H9 (cell line): ENCODE data around the gene FLCN. TPM values are rescaled to one million over a fixed set of nuclear protein-coding genes. Genes with fewer than 3 reads are reported as not detected.

Source experiments
- DNase-seq: peaks from one replicate; pipeline ENCODE4 v3.0.0-alpha.2; 2017
- H2AFZ ChIP-seq: one replicate; pipeline ENCODE4 v1.6.1; 2013; ENCODE audit warnings: mild to moderate bottlenecking, low read length, control low read depth, moderate library complexity
- H2AK5ac ChIP-seq: 2 replicates; pipeline ENCODE4 v1.6.1; 2013; ENCODE audit warnings: low read length, control low read depth, mixed read lengths; ENCODE audit not compliant: insufficient read length
- H2BK120ac ChIP-seq: one replicate; pipeline ENCODE4 v1.6.1; 2013; ENCODE audit warnings: low read depth, mild to moderate bottlenecking, low read length, control low read depth, inconsistent platforms; ENCODE audit not compliant: poor library complexity, severe bottlenecking
- H2BK12ac ChIP-seq: 2 replicates; pipeline ENCODE4 v1.6.1; 2013; ENCODE audit warnings: low read length, control low read depth, mixed read lengths, low read depth; ENCODE audit not compliant: insufficient read length
- H2BK15ac ChIP-seq: 2 replicates; pipeline ENCODE4 v1.6.1; 2013; ENCODE audit warnings: low read depth, low read length, control low read depth
- H2BK20ac ChIP-seq: one replicate; pipeline ENCODE4 v1.6.1; 2013; ENCODE audit warnings: low read depth, mild to moderate bottlenecking, low read length, control low read depth, inconsistent platforms; ENCODE audit not compliant: poor library complexity, severe bottlenecking
- H2BK5ac ChIP-seq: 2 replicates; pipeline ENCODE4 v1.6.1; 2013; ENCODE audit warnings: low read length, control low read depth, mixed read lengths; ENCODE audit not compliant: insufficient read length
- H3K14ac ChIP-seq: 2 replicates; pipeline ENCODE4 v1.6.1; 2013; ENCODE audit warnings: low read length, control low read depth; ENCODE audit not compliant: insufficient read depth
- H3K18ac ChIP-seq: 2 replicates; pipeline ENCODE4 v1.6.1; 2013; ENCODE audit warnings: low read depth, mild to moderate bottlenecking, mixed read lengths, low read length, control low read depth; ENCODE audit not compliant: insufficient read length
- H3K23ac ChIP-seq: 2 replicates; pipeline ENCODE4 v1.6.1; 2013; ENCODE audit warnings: low read length, control low read depth, mixed read lengths, low read depth; ENCODE audit not compliant: insufficient read length
- H3K23me2 ChIP-seq: 2 replicates; pipeline ENCODE4 v1.6.1; 2013; ENCODE audit warnings: low read depth, mild to moderate bottlenecking, mixed read lengths, low read length, control low read depth; ENCODE audit not compliant: insufficient read length, poor library complexity, severe bottlenecking
- H3K27ac ChIP-seq: 2 replicates; pipeline ENCODE4 v1.5.1; 2013; ENCODE audit warnings: low read length, control low read depth, mixed read lengths, low read depth; ENCODE audit not compliant: insufficient read length
- H3K27me3 ChIP-seq: 2 replicates; pipeline ENCODE4 v1.6.1; 2013; ENCODE audit warnings: low read length, control low read depth, inconsistent platforms; ENCODE audit not compliant: insufficient read depth
- H3K4ac ChIP-seq: 2 replicates; pipeline ENCODE4 v1.6.1; 2013; ENCODE audit warnings: low read depth, mild to moderate bottlenecking, control low read depth, inconsistent platforms, low read length, moderate library complexity
- H3K4me1 ChIP-seq: 2 replicates; pipeline ENCODE4 v1.6.1; 2013; ENCODE audit warnings: low read length, control low read depth, inconsistent platforms; ENCODE audit not compliant: insufficient read depth
- H3K4me2 ChIP-seq: 2 replicates; pipeline ENCODE4 v1.6.1; 2013; ENCODE audit warnings: low read length, control low read depth, mixed read lengths; ENCODE audit not compliant: insufficient read length, insufficient read depth
- H3K56ac ChIP-seq: 2 replicates; pipeline ENCODE4 v1.6.1; 2013; ENCODE audit warnings: low read depth, mild to moderate bottlenecking, mixed read lengths, low read length, control low read depth; ENCODE audit not compliant: insufficient read length
- H3K79me1 ChIP-seq: 2 replicates; pipeline ENCODE4 v1.6.1; 2013; ENCODE audit warnings: low read depth, mild to moderate bottlenecking, moderate library complexity, low read length, control low read depth, inconsistent platforms; ENCODE audit not compliant: insufficient read depth, poor library complexity, severe bottlenecking
- H3K79me2 ChIP-seq: 2 replicates; pipeline ENCODE4 v1.6.1; 2013; ENCODE audit warnings: low read length, control low read depth, inconsistent platforms; ENCODE audit not compliant: insufficient read depth
- H3K9ac ChIP-seq: 2 replicates; pipeline ENCODE4 v1.6.1; 2013; ENCODE audit warnings: low read length, control low read depth, mixed read lengths; ENCODE audit not compliant: insufficient read length; ENCODE audit errors: extremely low read depth
- H3K9me3 ChIP-seq: one replicate; pipeline ENCODE4 v1.6.1; 2013; ENCODE audit warnings: low read depth, low read length, inconsistent platforms; ENCODE audit not compliant: control insufficient read depth
- H3T11ph ChIP-seq: one replicate; pipeline ENCODE4 v1.6.1; 2013; ENCODE audit warnings: mild to moderate bottlenecking, low read length, control low read depth, inconsistent platforms
- H4K20me1 ChIP-seq: one replicate; pipeline ENCODE4 v1.6.1; 2013; ENCODE audit not compliant: control insufficient read depth, insufficient read length, insufficient read depth
- H4K5ac ChIP-seq: 2 replicates; pipeline ENCODE4 v1.6.1; 2013; ENCODE audit warnings: low read depth, mild to moderate bottlenecking, mixed read lengths, low read length, control low read depth; ENCODE audit not compliant: insufficient read length
- H4K8ac ChIP-seq: replicated peaks from 2 replicates; pipeline ENCODE4 v1.6.1; 2013; ENCODE audit warnings: low read length, control low read depth, mixed read lengths, low read depth; ENCODE audit not compliant: insufficient read length
- H4K91ac ChIP-seq: 2 replicates; pipeline ENCODE4 v1.6.1; 2013; ENCODE audit warnings: low read depth, mild to moderate bottlenecking, moderate library complexity, mixed read lengths, low read length, control low read depth; ENCODE audit not compliant: insufficient read length
- H3K27ac Mint-ChIP-seq, 3 experiments: 2 replicates in 2 of 3; 3 replicates in 1 of 3; pipeline ENCODE4 v1.8.0; 2020 to 2021; ENCODE audit warnings: mixed read lengths in 3 of 3, mild to moderate bottlenecking in 1 of 3, moderate library complexity in 1 of 3
- H3K27me3 Mint-ChIP-seq: 2 replicates; pipeline ENCODE4 v1.8.0; 2021; ENCODE audit warnings: low read depth, mild to moderate bottlenecking, moderate library complexity, mixed read lengths
- H3K36me3 Mint-ChIP-seq, 3 experiments: 2 replicates in 2 of 3; 3 replicates in 1 of 3; pipeline ENCODE4 v1.8.0; 2020 to 2021; ENCODE audit warnings: low read depth in 3 of 3, mixed read lengths in 3 of 3; ENCODE audit not compliant: insufficient read depth in 1 of 3
- H3K4me1 Mint-ChIP-seq, 2 experiments: 2 replicates each; pipeline ENCODE4 v1.8.0; 2020; ENCODE audit warnings: mixed read lengths in 2 of 2
- H3K4me3 Mint-ChIP-seq, 2 experiments: 2 replicates in 1 of 2; 3 replicates in 1 of 2; pipeline ENCODE4 v1.8.0; 2020 to 2021; ENCODE audit warnings: mild to moderate bottlenecking in 2 of 2, mixed read lengths in 2 of 2, moderate library complexity in 1 of 2
- H3K9me3 Mint-ChIP-seq, 2 experiments: 2 replicates in 1 of 2; 3 replicates in 1 of 2; pipeline ENCODE4 v1.8.0; 2020; ENCODE audit warnings: mild to moderate bottlenecking in 2 of 2, mixed read lengths in 2 of 2, moderate library complexity in 1 of 2
- CTCF ChIP-seq: fragments of 200-600 bp; sonication (generic); conservative IDR thresholded peaks from 3 replicates; pipeline ENCODE4 v1.8.0; 2021; ENCODE audit warnings: antibody characterized with exemption, mild to moderate bottlenecking
- WGBS: extraction: QIAGEN DNeasy Blood & Tissue Kit; methylation state at CpG from one replicate; pipeline ENCODE4 v1.1.7; 2013; ENCODE audit warnings: missing lambda C conversion rate, low lambda C conversion rate, mixed read lengths; ENCODE audit not compliant: insufficient read length; ENCODE audit errors: extremely low coverage; 5-methylcytosine and 5-hydroxymethylcytosine counted together
- total RNA-seq: library from RNA; stranded (reverse); gene quantifications from 2 replicates; pipeline ENCODE4 v1.2.1, GENCODE V29; 2021

Gene FLCN
- total RNA-seq, 1 experiment from 2014 or later: 33.3 TPM

- no peak overlapping the region for H3K27ac Mint-ChIP-seq
- no peak for TF ChIP-seq CTCF
These were observed 63.0 kb downstream of the FLCN start for GRCh38 chr17:17173921-17174320.

More at GRCh38 chr17:17173921-17174320, 63.0 kb downstream of the FLCN start:
- Histone ChIP-seq H2BK120ac (no peak overlapping the region), H3K4me2 (no peak overlapping the region), H3K27ac (no peak overlapping the region), H3K79me2 (no peaks in the 10 kb centered on the region), H4K8ac (no peak overlapping the region), H3K9me3 (no peaks in the 10 kb centered on the region), H3K27me3 (no peaks in the 10 kb centered on the region), H2AK5ac (no peak overlapping the region), H3K4ac (no peak overlapping the region), H3K4me1 (no peaks in the 10 kb centered on the region), H3K18ac (no peak overlapping the region), H2BK15ac (no peak overlapping the region), H3K23me2 (no peaks in the 10 kb centered on the region), H3K14ac (no peak overlapping the region), H3T11ph (no peak overlapping the region), H2BK5ac (no peak overlapping the region), H3K23ac (no peak overlapping the region), H2AFZ (no peak overlapping the region), H2BK12ac (no peak overlapping the region), H3K9ac (no peak overlapping the region), H2BK20ac (no peak overlapping the region), H4K5ac (no peak overlapping the region), H4K20me1 (no peaks in the 10 kb centered on the region), H3K56ac (no peak overlapping the region), H4K91ac (no peak overlapping the region), H3K79me1 (no peaks in the 10 kb centered on the region)
- Mint-ChIP-seq H3K4me3 (no peak overlapping the region), H3K9me3 (no peaks in the 10 kb centered on the region), H3K4me1 (peaks cover 2 to 12% of the 10 kb centered on the region in 2 experiments; a peak in 2 of 4 replicates), H3K36me3 (peaks cover 19 to 68% (median 46%) of the 10 kb centered on the region in 3 experiments; a peak in 6 of 7 replicates), H3K27me3 (no peaks in the 10 kb centered on the region)
- WGBS: no CpG with 5 or more reads among the region's 14 CpGs
- DNase-seq: no peak
